ENCODE measurements around the gene RHBDL1.

DNA sequence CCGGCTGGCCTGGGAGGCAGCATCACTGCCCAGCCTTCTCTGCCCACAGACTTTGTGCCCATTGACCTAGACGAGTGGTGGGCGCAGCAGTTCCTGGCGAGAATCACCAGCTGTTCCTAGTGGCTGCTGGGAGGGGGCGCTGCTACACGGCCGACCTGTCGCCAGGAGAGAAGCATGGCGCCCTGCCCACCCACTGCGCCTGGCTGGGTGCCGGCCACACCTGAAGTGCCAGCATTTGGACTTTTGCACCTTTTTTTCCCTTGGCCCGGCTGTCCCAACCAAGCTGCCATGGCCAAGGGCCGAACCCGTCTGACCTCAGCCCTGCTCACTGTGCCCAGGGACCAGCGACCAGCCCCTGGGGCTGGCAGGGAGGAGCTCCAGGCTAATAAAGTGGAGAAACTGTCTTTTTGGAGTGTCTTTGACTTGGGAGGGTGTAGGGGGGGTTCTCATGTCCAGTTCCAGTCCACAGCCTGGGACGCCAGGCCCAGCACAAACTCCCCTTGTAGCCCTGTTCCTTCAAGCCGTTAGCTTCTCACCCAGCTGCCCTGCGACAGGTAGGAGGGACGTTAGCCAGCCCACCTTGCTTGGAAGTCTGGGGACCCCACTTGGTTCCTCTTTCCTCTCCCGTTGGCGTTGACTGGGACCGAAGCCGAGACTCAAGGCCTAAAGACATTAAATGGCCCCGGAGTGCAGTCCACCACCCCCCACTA is 27.2 kb upstream of the RHBDL1 start:
- TF ChIP-seq, protein P1, sequence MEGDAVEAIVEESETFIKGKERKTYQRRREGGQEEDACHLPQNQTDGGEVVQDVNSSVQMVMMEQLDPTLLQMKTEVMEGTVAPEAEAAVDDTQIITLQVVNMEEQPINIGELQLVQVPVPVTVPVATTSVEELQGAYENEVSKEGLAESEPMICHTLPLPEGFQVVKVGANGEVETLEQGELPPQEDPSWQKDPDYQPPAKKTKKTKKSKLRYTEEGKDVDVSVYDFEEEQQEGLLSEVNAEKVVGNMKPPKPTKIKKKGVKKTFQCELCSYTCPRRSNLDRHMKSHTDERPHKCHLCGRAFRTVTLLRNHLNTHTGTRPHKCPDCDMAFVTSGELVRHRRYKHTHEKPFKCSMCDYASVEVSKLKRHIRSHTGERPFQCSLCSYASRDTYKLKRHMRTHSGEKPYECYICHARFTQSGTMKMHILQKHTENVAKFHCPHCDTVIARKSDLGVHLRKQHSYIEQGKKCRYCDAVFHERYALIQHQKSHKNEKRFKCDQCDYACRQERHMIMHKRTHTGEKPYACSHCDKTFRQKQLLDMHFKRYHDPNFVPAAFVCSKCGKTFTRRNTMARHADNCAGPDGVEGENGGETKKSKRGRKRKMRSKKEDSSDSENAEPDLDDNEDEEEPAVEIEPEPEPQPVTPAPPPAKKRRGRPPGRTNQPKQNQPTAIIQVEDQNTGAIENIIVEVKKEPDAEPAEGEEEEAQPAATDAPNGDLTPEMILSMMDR (IDR thresholded peaks at IDR 0.05; ENCODE audit: extremely low read depth in 1 of 2, insufficient read depth in 1 of 2, low read depth in 1 of 2, low read length in 2 of 2), result peak; percentile 35 to 44
- TF ChIP-seq EZH2 (IDR thresholded peaks at IDR 0.05; ENCODE audit: borderline replicate concordance, low read depth, low read length, severe bottlenecking) (no peak), POLR2A (IDR thresholded peaks at IDR 0.05; ENCODE audit: low read depth, low read length) (no peak), POLR2AphosphoS5 (IDR thresholded peaks at IDR 0.05; ENCODE audit: insufficient read depth, low read depth, low read length) (no peak), JUN (IDR thresholded peaks at IDR 0.05; ENCODE audit: borderline replicate concordance, insufficient read depth, insufficient read length, low read depth) (no peak)

Measured in endothelial cell of umbilical vein (primary cell).